Hematopoietic multipotent progenitor cell treated with erythropoietin and hydrocortisone succinate and interleukin-3 and kit ligand, for 6 days (in vitro differentiated cells): ENCODE data around the gene SPRYD3.
"Not testable (repeated sequence)": the region's sequence is repeated elsewhere in the genome, so short reads cannot be mapped to it uniquely, and the experiment has no call there.

Experiments
- DNase-seq: peaks from one replicate; pipeline ENCODE4 v3.0.0-alpha.2; 2015

The SPRYD3 gene

GRCh38 chr12:53049571-53050318 lies 29.4 kb downstream of the SPRYD3 start, which contains the start of gene TNS2:
Gene TNS2 (plus strand): TSS chr12:53050065. CDS start chr12:53050186, 121 bp downstream.
- no peak for DNase-seq

DNA sequence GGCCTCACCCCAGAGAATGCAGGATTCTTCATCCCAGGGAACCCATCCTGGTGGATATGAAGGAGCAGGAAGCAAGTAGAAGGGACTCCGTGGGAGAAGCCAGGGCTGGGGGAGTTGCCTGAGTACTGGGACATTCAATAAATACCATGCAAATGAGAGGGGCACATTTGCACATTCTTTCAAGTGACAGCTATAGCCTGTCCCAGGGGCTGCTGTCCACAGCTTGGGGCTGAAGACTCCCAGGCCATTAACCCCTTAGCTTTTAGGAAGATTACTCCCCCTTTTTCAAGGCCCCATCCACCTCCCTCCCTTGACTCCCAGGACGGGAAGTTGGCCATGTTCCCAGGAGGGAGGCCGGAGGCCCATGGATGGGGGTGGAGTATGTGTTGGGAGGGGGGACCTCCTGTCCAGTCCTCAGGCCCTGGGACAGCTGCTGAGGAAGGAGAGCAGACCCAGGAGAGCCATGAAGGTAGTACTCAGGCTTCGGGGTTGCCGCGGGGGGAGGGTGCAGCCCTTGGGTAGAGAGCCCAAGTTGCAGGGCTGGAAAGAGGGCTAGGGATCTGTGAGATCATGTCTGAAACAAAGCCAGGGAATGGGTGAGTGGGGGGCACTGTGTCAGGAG lies 30.3 kb downstream of the SPRYD3 start:
- DNase-seq: no peak

DNA sequence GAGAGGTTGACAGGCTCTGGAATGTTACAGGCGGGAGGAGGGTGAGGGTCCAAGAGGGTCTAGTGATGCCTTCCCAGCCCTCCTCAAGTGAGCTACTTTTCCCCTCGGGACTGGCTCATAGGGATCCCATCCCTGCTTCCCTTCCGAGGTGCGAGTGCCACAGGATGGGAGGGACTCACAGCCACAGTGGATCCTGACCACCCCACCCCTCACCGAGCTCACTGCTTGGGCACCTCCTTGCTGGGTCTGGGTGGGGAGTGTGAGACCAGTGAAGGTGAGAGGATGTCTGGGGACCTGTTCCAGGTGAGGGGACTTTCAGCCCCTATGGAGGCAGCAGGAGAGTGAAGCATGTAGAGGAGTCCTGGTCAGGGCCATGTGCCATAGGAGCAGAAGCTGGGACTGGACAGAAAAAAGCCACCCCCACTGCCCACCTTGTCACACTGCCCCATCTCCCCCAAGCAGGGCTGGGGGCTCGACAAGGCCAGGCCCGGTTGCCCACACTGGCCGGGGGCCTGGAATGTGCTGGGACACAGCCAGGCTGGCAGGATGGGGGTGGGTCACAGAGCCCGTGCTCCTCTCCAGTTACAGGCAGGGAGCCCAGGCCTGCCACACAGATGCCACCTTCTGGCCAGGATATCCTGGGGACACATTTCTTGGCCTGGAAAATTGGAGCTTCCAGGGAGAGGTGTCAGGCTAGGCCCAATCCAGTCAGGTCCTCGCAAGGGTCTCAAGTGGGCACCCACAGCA lies 31.0 kb downstream of the SPRYD3 start:
- DNase-seq: no peak

DNA sequence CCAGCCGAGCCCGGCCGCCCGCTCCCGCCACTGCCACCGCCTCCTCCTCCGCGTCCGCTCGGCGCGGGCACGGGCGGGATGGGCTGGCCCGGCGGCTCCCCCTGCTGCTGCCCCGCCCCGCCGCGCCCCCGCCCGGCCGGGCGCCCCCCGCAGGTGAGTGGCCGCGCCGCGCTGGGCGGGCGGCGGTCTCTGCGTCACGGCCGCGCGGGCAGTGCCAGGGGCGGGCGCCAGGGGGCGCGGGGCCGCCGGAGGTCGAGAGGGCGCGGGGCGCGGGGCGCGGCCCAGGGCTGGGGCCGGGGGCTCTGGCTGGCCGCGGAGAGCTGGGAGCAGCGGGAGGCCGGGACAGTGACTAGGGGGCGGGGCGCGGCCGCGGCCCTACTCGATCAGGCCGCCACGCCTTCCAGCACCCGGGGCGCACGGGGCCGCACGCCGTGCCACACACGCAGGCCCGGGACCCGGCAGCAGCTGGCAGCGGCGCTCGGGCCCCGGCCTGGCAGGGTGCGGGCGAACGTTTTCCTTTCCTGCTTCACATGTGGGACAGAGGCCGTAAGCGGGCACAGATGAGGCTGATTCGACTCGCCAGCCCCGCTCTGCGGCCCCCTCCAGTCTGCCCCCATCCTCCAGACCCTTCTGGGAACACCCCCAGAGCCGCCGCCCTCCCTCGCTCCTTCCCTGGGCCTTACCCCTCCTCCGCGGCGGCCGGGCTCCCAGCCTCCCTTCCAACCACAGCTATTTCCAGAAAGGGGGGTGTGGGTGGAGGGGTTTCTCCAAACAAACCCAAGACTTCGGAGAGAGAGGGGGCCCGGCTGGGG lies 31.8 kb downstream of the SPRYD3 start:
- peak; percentile 69 for DNase-seq

GRCh38 chr12:53046655-53047220 lies 32.5 kb downstream of the SPRYD3 start:
- peak; percentile 74 for DNase-seq

GRCh38 chr12:53045696-53046045 lies 33.5 kb downstream of the SPRYD3 start:
- DNase-seq: no peak

GRCh38 chr12:53044896-53045695 lies 34.1 kb downstream of the SPRYD3 start:
- no peak for DNase-seq

- no peak for DNase-seq
Measured at GRCh38 chr12:53044052-53044581, 35.1 kb downstream of the SPRYD3 start.

DNA sequence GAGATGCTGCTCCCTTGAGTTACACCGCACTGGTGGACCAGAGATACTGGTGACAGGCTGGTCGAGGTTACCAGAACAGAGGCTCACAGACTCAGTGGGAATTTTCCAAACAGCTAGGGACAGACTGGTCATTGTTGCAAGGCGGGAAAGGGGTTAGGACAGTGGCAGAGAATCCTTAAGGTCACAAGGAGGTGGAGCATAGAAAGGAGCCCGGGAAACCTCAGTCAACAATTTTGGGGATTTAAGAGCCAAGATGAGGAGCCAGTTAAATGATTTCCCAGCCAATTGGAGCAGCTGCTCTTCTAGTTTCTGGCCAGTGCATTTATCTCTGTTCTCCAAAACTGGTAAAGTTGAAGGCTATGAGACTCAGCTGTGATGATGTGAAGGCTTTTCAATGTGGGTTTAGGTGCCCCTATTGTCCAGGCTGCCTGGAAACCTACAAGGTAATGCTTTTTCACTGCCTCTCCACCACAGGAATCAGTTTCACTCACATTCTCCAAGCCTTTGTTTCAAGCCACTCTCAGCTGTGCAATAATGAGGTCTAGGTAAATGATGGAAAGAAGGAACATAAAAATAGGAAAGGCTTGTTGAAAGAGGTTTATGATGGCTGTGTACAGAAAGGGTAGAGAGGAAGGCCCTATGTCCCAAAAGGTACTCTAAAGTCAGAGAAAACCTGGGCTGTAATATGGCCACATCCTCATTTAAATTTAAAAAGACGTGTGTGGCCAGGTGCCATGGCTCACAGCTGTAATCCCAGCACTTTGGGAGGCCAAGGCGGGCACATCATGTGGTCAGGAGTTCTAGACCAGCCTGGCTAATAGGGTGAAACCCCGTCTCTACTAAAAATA lies 36.4 kb downstream of the SPRYD3 start:
- DNase-seq: no peak

DNA sequence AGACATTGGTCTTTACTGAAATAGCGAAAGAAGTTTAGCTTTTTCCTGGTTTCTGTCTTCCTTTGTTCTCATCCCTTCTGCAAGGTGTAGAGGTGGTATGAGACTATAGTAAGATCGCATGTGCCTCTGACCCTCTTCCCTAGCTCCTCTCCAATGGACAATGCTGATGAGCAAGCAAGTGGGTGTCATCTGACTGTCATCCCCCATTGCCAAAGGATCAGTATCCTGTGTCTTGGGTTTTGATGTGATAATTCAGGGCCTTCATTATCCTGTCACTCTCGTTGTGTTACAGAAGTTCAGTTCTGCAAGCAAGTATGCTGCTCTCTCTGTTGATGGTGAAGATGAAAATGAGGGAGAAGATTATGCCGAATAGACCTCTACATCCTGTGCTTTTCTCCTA lies 39.3 kb downstream of the SPRYD3 start:
- no peak for DNase-seq

DNA sequence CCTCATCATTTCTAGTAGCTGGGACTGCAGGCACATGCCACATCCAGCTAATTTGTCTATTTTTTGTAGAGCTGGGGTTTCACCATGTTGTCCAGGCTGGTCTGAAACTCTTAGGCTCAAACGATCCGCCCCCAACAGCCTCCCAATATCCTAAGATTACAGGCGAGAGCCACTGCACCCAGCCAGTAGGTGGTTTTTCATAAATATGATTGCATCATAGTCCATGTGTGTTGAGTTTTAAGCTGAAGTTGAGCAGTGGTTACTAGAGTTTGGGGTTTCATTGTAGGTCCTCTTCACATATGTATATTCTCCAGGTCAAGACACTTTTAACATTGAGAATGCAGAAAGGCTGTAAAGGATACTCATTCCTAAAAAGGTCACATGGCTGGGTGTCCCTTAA lies 42.4 kb downstream of the SPRYD3 start:
- DNase-seq: no peak

GRCh38 chr12:53034459-53034858 lies 44.7 kb downstream of the SPRYD3 start:
- no peak for DNase-seq

DNA sequence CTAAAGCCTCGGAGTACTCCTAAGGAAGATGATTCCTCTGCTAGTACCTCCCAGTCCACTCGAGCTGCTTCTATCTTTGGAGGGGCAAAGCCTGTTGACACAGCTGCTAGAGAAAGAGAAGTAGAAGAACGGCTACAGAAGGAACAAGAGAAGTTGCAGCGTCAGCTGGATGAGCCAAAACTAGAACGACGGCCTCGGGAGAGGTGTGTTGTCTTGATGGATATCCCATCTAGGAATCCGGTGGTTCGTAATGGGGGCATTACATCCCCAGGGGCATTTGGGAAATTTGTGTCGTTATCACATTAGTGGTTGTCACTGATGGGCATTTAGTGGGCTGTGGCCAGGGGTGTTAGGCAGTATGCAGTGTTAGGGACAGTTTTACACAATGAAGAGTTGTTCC lies 45.4 kb downstream of the SPRYD3 start:
- not testable (repeated sequence) for DNase-seq

GRCh38 chr12:53031616-53032015 lies 47.6 kb downstream of the SPRYD3 start:
- DNase-seq: no peak

GRCh38 chr12:53027014-53027413 lies 52.2 kb downstream of the SPRYD3 start:
- DNase-seq: not testable (repeated sequence)

- no peak for DNase-seq
Measured at GRCh38 chr12:53025250-53025649, 53.9 kb downstream of the SPRYD3 start.

DNA sequence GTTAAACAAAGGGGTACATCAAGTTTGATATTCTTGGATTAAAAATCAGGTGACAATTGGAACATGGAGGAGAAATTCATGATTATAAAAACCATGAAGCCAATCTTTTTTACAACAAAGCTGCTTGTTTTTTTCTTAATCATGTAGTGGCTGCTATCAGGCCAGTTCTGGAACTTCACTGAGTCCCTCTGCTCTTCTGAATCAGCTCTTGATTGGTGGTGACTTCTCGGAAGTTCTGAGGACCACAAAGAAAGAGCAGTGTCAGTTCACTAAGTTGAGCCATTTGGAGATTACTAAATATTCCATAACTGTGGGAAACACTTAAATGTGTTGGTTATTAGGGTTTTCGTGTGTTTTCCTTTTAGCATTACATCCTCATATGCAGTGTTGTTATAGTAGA lies 64.5 kb downstream of the SPRYD3 start:
- DNase-seq: no peak
